ENCODE measurements around the gene TMSB4X. TPM values are rescaled to one million over a fixed set of nuclear protein-coding genes. Genes with fewer than 3 reads are reported as not detected.
A peak's percentile ranks its signal among the peaks of the same experiment; 100 is the strongest.

The TMSB4X gene
- polyA plus RNA-seq, 3 donors from 2014 or later = 26,219 to 39,735 (median 28,691) TPM

DNA sequence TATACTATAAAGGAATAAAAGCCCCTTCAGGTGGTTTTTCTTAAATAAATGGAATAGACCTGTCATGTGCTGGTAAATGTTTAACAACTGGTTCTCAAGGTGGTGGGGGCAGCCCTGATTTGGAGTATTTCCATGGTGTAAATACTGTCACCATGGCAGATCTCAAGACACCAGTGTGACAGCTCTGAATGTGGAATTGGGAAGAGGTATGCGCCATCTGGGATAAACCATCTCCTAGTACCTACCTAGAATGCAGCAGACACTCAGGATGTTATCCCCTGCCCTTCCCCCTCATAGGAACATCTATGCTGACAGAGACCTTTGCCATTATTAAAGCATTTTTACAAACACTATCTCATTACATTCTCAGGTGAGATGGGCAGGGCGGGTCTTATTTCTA is 26.4 kb upstream of the TMSB4X start:
- peak overlapping the region; percentile 95 to 98 (median 97) for H3K27ac Mint-ChIP-seq
- H3K4me3 Mint-ChIP-seq = peak overlapping the region in 1 of 5 donors; percentile 11
- peaks cover 65 to 74% of the 10 kb centered on the region in 2 donors for H3K4me1 Mint-ChIP-seq
- H3K9me3 Mint-ChIP-seq = no peaks in the 10 kb centered on the region
- peaks cover 10 to 19% (median 13%) of the 10 kb centered on the region in 3 donors for H3K27me3 Mint-ChIP-seq (ENCODE audit: low read depth in 3 of 3)
- no peak for DNase-seq
- H3K36me3 Mint-ChIP-seq = no peaks in the 10 kb centered on the region

DNA sequence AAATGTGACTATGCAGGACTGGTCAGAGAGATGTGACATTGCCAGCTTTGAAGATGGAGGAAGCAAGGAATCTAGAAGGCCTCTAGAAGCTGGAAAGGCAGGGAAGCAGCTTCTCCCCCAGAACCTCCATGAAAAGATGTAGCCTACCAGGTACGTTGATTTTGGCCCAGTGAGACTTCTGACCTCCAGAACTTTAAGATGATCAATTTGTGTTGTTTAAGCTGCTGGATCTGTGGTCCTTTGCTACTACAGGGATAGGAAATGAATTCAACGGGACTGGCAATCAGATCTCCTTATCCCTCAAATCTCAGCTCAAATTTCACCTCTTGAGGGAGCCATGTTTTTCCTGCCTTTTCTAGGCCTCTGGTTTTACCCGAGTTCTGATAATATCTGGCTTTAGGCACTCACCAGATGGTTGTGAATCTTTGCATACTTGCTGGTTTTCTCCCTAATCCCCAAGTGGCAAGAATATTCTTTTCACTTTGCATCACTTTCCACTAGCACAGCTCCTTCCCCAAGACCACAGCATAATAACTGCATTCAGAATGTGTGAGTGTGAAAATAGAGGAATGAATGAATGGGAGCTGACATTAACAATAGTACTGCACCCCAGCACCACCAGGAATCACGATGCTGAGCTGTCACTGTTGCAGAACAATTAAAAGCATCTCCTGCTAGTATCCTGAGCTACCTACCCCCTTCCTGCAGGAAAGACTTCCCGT is 25.5 kb upstream of the TMSB4X start:
- no peak for DNase-seq
- Mint-ChIP-seq H3K4me1 (peaks cover 74 to 82% of the 10 kb centered on the region in 2 donors), H3K9me3 (no peaks in the 10 kb centered on the region), H3K36me3 (no peaks in the 10 kb centered on the region), H3K27ac (peak overlapping the region; percentile 95 to 98 (median 97)), H3K4me3 (peak overlapping the region; percentile 74 to 86 (median 75)), H3K27me3 (ENCODE audit: low read depth in 3 of 3) (peaks cover 11 to 21% (median 14%) of the 10 kb centered on the region in 3 donors)

DNA sequence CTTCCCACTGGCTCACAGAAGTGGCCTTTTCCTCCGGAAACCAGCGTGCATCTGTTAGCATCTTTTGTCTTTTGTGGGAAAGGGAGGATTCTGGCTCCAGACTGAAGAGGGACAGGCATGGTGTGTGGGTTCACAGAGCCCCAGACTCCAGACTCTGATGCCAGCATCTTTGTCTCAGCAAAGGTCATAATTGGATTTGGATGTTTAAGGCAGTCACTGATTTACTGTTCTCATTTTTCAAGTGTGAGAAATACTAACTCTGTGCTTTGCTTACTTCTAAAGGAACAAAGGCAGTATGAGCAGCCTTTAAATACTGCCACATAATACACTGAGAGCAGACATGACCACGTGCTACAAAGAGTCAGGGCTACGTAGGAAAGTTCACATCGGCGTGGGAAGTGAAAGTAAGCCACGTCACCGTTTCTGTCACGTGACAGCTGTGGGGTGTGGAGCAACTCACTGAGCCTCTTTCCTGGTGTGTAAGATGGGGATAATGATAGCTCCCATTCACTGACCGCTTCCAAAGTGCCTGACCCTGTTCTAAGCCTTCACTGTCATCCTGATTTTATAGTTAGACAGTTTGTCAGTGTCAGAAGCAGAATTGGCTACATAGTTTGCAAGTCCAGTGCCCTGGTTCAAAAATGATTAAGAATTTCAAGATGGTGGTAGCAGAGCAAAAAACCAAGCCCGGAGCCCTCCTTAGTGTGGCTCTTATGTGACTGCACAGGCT is 24.8 kb upstream of the TMSB4X start:
- Mint-ChIP-seq H3K4me3 (peak overlapping the region; percentile 74 to 86 (median 75)), H3K27ac (peak overlapping the region; percentile 95 to 98 (median 97)), H3K36me3 (no peaks in the 10 kb centered on the region), H3K27me3 (ENCODE audit: low read depth in 3 of 3) (peaks cover 11 to 24% (median 16%) of the 10 kb centered on the region in 3 donors), H3K4me1 (peaks cover 81 to 90% of the 10 kb centered on the region in 2 donors), H3K9me3 (no peaks in the 10 kb centered on the region)
- peak; percentile 85 to 89 (median 88) for DNase-seq

DNA sequence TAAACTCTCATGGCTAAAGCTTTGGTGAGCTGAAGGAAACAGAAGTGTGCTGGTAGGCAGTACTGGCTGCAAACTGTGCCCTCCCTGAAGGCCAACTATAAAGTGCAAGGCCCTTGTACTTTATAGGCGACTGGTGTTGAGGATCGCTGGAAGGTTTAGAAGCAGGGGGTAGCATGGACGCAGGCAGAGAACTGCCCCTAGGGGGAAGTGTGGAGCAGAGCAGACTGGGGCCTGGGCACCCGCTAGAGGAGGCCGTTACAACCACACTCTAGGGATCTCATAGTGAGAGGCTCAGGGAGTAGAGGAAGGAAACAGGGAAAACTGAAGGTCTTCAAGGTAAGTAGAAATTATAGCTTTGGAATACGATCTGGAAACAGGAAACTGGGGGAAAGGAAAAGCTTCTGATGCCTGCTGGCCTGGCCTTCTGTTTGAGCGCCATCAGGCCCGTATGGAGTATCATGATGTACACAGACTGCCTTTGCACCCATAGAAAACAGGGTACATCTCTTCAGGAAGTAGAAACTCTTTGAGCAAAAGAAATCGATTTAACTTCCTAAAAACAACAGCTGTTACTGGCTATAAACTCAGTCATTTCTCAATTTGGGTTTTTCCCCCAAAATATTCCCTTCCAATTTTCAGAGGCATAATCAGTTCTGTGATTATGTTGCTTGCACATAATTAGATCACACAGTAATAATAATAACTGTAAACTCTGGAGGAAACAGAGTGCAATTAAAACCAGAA is 23.9 kb upstream of the TMSB4X start:
- peak overlapping the region; percentile 95 to 98 (median 97) for H3K27ac Mint-ChIP-seq
- no peaks in the 10 kb centered on the region for H3K9me3 Mint-ChIP-seq
- H3K27me3 Mint-ChIP-seq (ENCODE audit: low read depth in 3 of 3) = peaks cover 14 to 28% (median 18%) of the 10 kb centered on the region in 3 donors
- peak; percentile 65 to 72 (median 69) for DNase-seq
- peaks cover 89 to 98% of the 10 kb centered on the region in 2 donors for H3K4me1 Mint-ChIP-seq
- H3K4me3 Mint-ChIP-seq = peak overlapping the region; percentile 74 to 86 (median 75)
- H3K36me3 Mint-ChIP-seq = no peaks in the 10 kb centered on the region

DNA sequence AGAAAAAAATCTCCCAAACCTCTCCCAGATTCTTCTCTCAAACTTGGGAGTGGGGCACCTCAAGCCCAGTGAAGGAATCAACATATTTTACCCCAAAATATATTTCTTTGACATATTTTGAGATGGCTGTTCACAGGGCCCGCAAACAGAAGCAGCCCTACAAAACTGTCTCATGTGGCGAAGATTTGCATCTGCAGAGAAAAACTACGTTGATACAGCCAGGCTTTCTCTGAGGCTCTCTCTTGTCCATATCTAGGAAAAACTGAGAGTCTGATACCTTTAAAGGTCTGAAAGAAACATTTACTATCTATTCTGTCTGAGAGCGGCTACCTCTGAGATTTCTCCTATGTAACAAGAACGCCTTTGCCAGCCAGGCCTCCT is 23.3 kb upstream of the TMSB4X start:
- Mint-ChIP-seq H3K4me1 (peaks cover 94 to 98% of the 10 kb centered on the region in 2 donors), H3K9me3 (no peaks in the 10 kb centered on the region), H3K27ac (peak overlapping the region; percentile 95 to 98 (median 97)), H3K27me3 (ENCODE audit: low read depth in 3 of 3) (peaks cover 16 to 31% (median 21%) of the 10 kb centered on the region in 3 donors), H3K36me3 (no peaks in the 10 kb centered on the region), H3K4me3 (peak overlapping the region; percentile 38 to 86 (median 75))
- no peak for DNase-seq

DNA sequence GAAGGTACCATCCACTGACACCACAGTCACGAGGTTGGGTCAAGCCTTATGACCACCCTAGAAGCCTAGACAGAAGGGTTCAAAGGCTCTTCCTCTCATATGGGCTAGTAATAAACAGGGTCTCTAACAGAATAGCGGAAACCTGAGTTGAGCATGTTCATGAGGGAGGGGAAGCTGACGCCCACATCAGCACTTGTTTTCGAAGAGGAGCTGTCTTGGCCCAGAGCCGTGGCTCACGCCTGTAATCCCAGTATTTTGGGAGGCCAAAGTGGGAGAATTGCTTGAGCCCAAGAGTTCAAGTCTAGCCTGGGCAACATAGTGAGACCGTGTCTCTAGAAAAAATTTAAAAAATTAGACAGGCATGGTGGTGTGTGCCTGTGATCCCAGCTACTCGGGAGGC is 21.5 kb upstream of the TMSB4X start:
- Mint-ChIP-seq H3K4me3 (peak overlapping the region in 4 of 5 donors; percentile 10 to 81 (median 47)), H3K9me3 (no peaks in the 10 kb centered on the region), H3K27me3 (ENCODE audit: low read depth in 3 of 3) (peaks cover 23 to 31% (median 26%) of the 10 kb centered on the region in 3 donors), H3K36me3 (no peaks in the 10 kb centered on the region), H3K4me1 (peaks cover 91 to 97% of the 10 kb centered on the region in 2 donors), H3K27ac (peak overlapping the region; percentile 75 to 100 (median 98))
- no peak for DNase-seq

DNA sequence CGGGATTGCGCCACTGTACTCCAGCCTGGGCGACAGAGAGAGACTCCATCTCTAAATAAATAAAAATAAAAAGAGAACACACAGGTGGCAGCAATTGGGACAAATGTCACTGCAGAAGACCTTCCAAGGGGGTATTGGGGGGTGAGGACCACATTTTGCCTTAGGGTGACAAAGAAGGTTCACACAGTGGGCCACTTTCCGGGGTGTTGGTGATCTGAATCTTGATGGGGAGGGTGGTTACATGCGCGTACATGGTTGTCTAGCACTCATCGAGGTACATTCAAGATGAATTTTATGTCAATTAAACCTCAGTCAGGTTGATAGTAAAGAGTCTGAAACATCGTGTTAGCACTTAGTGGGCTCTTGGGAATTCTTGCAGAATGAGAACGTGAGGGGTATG is 20.5 kb upstream of the TMSB4X start:
- peaks cover 23 to 29% (median 25%) of the 10 kb centered on the region in 3 donors for H3K27me3 Mint-ChIP-seq (ENCODE audit: low read depth in 3 of 3)
- peaks cover 86 to 93% of the 10 kb centered on the region in 2 donors for H3K4me1 Mint-ChIP-seq
- H3K4me3 Mint-ChIP-seq = peak overlapping the region; percentile 68 to 82 (median 77)
- DNase-seq = peak in 2 of 3 donors; percentile 63 to 65
- H3K9me3 Mint-ChIP-seq = no peaks in the 10 kb centered on the region
- H3K36me3 Mint-ChIP-seq = no peaks in the 10 kb centered on the region
- H3K27ac Mint-ChIP-seq = peak overlapping the region; percentile 98 to 100 (median 99)

DNA sequence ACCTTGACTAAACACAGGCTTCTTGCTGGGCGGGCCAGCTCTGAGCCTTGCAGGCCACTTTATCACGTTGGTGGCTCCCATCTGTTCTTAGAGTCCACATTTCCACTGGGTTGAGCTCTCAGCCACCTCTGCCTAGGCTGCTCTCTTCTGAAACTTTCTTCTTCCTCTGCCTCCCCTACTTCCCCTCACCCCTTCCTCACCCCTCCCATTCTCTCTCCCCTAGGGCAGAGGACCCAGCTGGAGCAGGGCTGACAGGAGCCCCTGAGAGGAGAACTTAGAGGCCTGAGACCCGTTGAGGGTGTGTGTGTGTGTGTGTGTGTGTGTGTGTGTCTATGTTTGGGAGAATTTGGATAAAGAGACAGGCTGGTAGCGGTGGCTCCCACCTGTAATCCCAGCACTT is 19.9 kb upstream of the TMSB4X start:
- DNase-seq = no peak
- H3K27ac Mint-ChIP-seq = peak overlapping the region; percentile 98 to 100 (median 99)
- H3K36me3 Mint-ChIP-seq = no peaks in the 10 kb centered on the region

DNA sequence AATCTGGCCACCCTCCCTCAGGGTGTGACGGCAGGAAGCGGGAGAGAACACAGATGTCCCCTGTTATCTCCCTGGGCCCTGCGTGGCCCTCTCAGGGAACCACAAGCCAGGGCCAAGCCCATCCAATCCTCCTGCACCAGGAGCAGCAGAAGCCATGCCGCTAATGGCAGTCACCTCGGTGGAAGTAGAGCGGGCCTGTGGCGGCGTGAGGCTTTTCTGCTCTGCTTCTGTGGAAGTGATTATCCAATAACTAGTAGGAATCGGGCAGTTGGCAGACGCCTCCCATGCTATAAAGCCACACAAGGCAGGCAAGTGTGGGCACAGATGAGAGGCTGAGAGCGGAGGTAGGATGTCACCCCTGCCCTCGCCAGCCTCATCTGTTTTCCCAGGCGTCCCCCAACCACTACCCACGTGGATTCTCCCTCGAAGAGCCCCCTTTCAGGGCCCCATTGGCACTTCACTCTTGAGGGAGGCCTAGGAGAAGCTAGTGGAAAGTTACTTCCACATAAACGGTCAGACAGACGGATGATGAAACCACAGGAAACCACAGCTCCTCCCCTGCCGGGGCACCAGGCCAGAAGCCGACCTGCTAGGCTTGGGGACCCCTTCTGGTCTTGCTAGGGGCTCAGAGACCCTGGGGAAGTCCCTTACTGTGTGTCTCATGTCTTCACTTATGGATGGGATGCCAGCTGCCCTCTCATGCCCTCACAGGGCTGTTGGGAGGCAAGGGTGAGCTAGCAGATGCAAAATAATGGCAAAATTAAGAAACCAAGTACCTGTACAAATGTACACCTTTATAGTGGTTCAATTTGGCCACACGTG is 18.8 kb upstream of the TMSB4X start:
- peaks cover 79 to 93% of the 10 kb centered on the region in 2 donors for H3K4me1 Mint-ChIP-seq
- peak overlapping the region; percentile 85 to 93 (median 91) for H3K4me3 Mint-ChIP-seq
- no peaks in the 10 kb centered on the region for H3K36me3 Mint-ChIP-seq
- H3K27me3 Mint-ChIP-seq (ENCODE audit: low read depth in 3 of 3) = peaks cover 15 to 24% (median 17%) of the 10 kb centered on the region in 3 donors
- H3K27ac Mint-ChIP-seq = peak overlapping the region; percentile 99 to 100 (median 99)
- peak; percentile 85 to 89 (median 86) for DNase-seq
- H3K9me3 Mint-ChIP-seq = no peaks in the 10 kb centered on the region

More for the DNA sequence above, 19.9 kb upstream of the TMSB4X start:
- Mint-ChIP-seq H3K4me3 (peak overlapping the region; percentile 68 to 82 (median 77)), H3K4me1 (peaks cover 83 to 93% of the 10 kb centered on the region in 2 donors), H3K27me3 (ENCODE audit: low read depth in 3 of 3) (peaks cover 21 to 30% (median 26%) of the 10 kb centered on the region in 3 donors), H3K9me3 (no peaks in the 10 kb centered on the region)

DNA sequence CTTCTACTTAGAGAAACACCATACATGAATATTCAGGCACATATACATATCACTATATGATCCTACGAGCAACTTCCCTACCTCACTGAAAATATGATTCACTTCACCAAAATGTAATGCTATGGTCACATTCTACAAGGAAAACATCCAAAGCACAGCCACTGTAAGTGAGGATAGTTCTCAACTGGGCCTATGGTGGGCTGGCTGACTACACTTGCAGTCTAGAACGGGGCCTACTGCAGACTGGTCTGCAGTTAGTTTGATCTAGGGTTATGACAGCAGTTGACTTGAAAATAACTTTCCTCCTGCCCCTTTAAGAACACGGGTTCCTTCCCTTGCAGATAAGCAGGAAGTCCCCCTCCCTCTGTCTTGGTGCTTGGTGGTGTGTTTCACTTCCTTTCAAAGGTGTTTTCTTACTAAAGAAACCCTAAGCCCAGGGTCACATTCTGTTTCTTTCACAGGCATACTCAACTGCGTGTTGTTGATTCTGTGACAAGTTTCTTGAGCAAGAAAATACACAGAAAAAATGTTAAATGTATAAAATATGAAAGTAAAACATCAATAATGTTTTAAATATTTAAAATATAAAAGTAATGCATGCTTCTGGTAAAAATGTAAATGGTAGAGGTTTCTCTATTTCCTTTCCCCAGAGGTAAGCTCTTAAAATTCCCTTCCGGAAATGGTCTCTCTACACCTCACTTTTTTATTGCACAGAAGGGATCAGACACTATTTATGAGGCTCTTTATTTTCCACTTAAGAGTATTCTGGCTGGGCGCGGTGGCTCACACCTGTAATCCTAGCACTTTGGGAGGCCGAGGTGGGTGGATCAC is 18.0 kb upstream of the TMSB4X start:
- H3K4me3 Mint-ChIP-seq = peak overlapping the region; percentile 85 to 93 (median 91)
- peaks cover 18 to 24% (median 20%) of the 10 kb centered on the region in 3 donors for H3K27me3 Mint-ChIP-seq (ENCODE audit: low read depth in 3 of 3)
- no peaks in the 10 kb centered on the region for H3K36me3 Mint-ChIP-seq
- H3K27ac Mint-ChIP-seq = peak overlapping the region; percentile 99 to 100 (median 99)
- peak; percentile 84 to 85 (median 84) for DNase-seq
- H3K9me3 Mint-ChIP-seq = no peaks in the 10 kb centered on the region
- H3K4me1 Mint-ChIP-seq = peaks cover 71 to 93% of the 10 kb centered on the region in 2 donors

DNA sequence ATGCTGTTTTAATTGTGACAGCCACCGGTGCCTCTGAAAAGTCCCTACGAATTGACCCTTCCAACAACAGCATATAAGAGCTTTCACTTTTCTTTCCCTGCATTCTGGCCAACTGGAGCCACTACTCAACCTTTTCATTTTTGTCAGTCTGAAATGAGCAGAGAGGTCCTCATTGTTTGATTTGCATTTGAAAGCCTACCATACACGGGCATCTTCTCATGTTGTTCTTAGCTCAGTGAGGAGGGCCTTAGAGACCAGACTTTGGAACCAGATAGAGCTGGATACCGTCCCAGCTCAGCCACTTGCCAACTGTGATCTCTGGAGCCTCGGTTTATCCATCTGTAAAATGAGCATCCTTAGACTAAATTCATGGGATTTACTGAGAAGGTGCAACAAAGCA is 16.9 kb upstream of the TMSB4X start:
- Mint-ChIP-seq H3K36me3 (no peaks in the 10 kb centered on the region), H3K4me1 (peaks cover 64 to 86% of the 10 kb centered on the region in 2 donors), H3K27me3 (ENCODE audit: low read depth in 3 of 3) (peaks cover 18 to 24% (median 20%) of the 10 kb centered on the region in 3 donors), H3K4me3 (peak overlapping the region; percentile 61 to 93 (median 91)), H3K9me3 (no peaks in the 10 kb centered on the region), H3K27ac (peak overlapping the region; percentile 99 to 100 (median 99))
- DNase-seq = no peak

DNA sequence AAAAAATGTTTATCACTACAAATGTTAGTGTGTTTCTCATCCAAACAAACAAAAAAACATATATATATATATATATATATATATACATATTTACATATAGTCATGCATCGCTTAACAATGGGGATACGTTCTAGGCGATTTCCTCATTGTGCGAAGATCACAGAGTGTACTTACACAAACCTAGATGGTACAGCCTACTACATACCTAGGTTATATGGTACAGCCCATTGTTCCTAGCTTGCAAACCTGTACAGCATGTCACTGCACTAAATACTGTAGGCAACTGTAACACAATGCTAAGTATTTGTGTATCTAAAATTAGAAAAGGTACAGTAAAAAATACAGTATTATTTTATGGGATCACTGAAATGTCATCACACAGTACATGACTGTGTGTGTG is 16.4 kb upstream of the TMSB4X start:
- Mint-ChIP-seq H3K4me1 (peaks cover 60 to 82% of the 10 kb centered on the region in 2 donors), H3K27ac (peak overlapping the region; percentile 99 to 100 (median 99)), H3K9me3 (no peaks in the 10 kb centered on the region), H3K27me3 (ENCODE audit: low read depth in 3 of 3) (peaks cover 17 to 24% (median 20%) of the 10 kb centered on the region in 3 donors), H3K4me3 (peak overlapping the region in 1 of 5 donors; percentile 91), H3K36me3 (no peaks in the 10 kb centered on the region)
- DNase-seq = no peak

Measured in immature natural killer cell (primary cell).